Measurements from ENCODE around the gene CHD6.

The CHD6 gene

GRCh38 chr20:41505184-41505583, 113.0 kb downstream of the CHD6 start:
- DNase-seq: no peak

GRCh38 chr20:41501376-41501775, 116.8 kb downstream of the CHD6 start:
- DNase-seq: no peak

- no peak for DNase-seq
Measured at GRCh38 chr20:41499961-41500725, 118.0 kb downstream of the CHD6 start.

GRCh38 chr20:41499064-41499463, 119.1 kb downstream of the CHD6 start:
- DNase-seq: no peak

GRCh38 chr20:41497186-41497895, 120.8 kb downstream of the CHD6 start:
- no peak for DNase-seq

- no peak for DNase-seq
Measured at GRCh38 chr20:41494451-41494850, 123.7 kb downstream of the CHD6 start.

GRCh38 chr20:41483553-41483930, 134.6 kb downstream of the CHD6 start:
- no peak for DNase-seq

- DNase-seq: no peak
Measured at GRCh38 chr20:41482647-41483552, 135.3 kb downstream of the CHD6 start.

- DNase-seq: no peak
Measured at GRCh38 chr20:41480054-41480770, 138.0 kb downstream of the CHD6 start.

GRCh38 chr20:41479113-41479512, 139.1 kb downstream of the CHD6 start:
- DNase-seq: no peak

- no peak for DNase-seq
Measured at GRCh38 chr20:41478026-41478425, 140.2 kb downstream of the CHD6 start.

GRCh38 chr20:41476446-41476845, 141.7 kb downstream of the CHD6 start:
- no peak for DNase-seq

- DNase-seq: no peak
Measured at GRCh38 chr20:41476013-41476441, 142.2 kb downstream of the CHD6 start.

- no peak for DNase-seq
Measured at GRCh38 chr20:41475503-41475902, 142.7 kb downstream of the CHD6 start.

GRCh38 chr20:41470362-41471095, 147.6 kb downstream of the CHD6 start:
- no peak for DNase-seq

GRCh38 chr20:41469868-41470267, 148.3 kb downstream of the CHD6 start:
- no peak for DNase-seq

- DNase-seq: no peak
Measured at GRCh38 chr20:41468994-41469600, 149.1 kb downstream of the CHD6 start.

GRCh38 chr20:41467690-41468089, 150.5 kb downstream of the CHD6 start:
- no peak for DNase-seq

GRCh38 chr20:41467220-41467619, 151.0 kb downstream of the CHD6 start:
- no peak for DNase-seq

GRCh38 chr20:41463567-41463966, 154.6 kb downstream of the CHD6 start:
- no peak for DNase-seq

- DNase-seq: no peak
Measured at GRCh38 chr20:41462372-41463161, 155.6 kb downstream of the CHD6 start.

Measured in CD4-positive, alpha-beta T cell treated with Interleukin-1 beta for 1 hour (primary cell).